Activated CD4-positive, CD25-positive, alpha-beta regulatory T cell (primary cell): ENCODE results near the gene SNX30.

ENCODE experiments used
- DNase-seq, 4 experiments: peaks; one replicate each; lab custom pipeline; 2025; lab: John Stamatoyannopoulos, UW

The SNX30 gene

GRCh38 chr9:112822618-112823017 lies 72.1 kb downstream of the SNX30 start:
- no peak for DNase-seq

DNA sequence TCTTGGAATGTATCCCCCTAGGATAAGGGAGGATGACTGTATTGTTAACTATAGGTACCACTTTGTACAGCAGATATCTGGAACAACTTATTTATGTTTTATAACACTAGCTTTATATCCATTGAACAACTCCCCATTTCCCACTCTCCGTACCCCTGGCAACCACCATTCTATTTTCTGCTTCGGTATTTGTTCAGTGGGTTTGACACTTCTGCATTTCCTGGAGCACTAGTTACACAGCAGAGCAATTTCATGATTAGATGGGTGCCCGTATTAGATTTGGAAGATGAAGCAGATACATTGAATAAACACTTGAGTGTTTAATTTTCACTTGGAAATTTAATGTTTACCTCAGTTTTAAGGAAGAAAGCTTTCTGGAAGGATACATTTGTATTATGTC lies 72.7 kb downstream of the SNX30 start:
- no peak for DNase-seq

DNA sequence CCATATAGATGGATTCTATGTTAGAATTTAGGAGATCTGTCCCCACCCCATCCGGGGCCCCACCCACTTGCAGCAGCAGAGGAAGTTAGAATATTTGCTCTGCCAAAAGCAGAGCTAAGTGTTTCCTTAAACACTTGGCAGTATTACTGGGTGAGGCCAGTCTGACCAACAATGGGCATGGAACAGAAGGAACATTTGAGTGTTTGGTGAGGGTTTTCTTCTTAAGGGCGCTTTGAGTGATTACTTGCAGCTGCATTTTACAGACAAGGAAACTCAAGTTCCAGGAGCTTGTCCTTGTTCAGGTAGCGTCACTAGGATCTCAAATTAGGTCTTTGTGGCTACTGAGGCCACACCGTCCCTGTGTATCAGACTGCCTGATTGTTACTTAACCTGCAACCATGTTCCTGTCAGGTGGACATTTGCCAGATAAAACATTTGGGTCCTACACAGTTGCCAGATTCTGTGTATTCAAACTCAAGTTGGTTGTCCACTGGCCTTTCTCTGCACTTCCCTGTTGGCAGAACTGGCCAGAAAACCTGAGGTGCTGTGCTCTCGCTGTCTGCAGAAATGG lies 80.8 kb downstream of the SNX30 start:
- no peak for DNase-seq

DNA sequence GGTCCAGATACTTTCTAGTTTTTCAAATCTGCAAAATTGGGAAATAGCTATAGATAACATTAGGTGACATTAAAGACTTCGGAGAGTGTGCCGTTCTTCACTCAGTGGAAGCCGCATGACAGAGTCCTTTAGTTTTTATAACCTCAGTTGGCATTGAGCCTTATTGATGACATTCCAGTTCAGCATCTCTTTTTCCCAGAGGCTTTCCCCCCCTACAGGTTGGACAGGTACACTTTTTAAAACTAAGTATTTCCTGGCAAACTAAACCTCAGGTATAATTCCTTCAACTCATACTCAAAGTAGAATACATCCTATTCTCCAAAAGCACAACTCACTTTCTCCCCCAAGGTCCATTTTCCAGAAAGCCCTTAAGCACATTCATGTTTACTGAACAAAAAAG lies 81.4 kb downstream of the SNX30 start:
- DNase-seq = no peak

DNA sequence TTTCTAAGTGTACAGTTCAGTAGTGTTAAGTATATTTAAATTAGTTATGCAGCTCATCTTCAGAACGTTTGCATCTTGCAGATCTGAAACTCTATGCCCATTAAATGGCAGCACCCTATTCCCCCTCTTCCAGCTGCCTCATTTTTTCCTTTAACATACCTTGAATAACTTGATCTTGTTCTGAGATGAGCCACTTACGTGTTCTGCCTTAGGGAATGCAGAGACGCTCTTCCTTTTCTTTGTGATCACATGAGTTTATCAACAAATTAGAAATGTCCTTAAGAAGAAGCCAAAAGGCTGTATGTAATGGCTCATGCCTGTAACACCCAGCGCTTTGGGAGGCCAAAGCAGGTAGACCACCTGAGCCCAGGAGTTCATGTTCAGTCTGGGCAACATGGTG lies 82.5 kb downstream of the SNX30 start:
- no peak for DNase-seq

GRCh38 chr9:112836394-112836793 lies 85.8 kb downstream of the SNX30 start:
- no peak for DNase-seq

DNA sequence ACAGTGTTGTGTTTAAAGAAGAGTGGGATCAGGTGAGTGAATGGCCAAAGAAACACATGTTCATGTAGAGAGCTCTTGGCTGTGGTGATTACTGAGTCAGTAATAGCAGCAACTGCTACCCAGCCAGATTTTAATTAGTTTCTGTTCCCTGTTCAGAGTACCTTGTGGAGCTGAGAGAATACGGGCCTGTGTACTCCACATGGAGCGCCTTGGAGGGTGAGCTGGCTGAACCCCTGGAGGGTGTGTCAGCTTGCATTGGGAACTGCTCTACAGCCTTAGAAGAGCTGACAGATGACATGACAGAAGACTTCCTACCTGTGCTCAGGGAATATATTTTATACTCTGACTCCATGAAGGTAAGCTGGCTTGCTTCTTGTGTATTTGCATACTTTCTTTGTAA lies 87.8 kb downstream of the SNX30 start:
- no peak for DNase-seq

DNA sequence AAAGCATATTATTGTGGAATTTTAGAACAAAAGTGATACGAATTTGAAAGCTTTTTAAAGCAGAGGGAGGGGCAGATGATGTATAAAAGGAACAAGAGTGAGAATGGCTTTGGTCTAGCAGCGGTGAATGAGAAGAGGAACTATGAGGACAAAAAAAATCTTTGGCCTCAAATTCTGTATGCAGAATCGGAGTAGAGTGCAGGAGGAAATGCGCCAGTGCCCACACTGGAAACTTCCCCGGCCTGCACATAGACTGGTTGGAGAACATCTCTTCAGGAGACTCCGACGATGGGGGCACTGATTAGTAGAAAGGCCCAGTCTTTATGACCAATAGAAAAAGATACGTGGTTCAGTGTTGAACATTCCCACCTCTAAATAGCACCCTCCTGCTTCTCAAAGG lies 88.8 kb downstream of the SNX30 start:
- no peak for DNase-seq

DNA sequence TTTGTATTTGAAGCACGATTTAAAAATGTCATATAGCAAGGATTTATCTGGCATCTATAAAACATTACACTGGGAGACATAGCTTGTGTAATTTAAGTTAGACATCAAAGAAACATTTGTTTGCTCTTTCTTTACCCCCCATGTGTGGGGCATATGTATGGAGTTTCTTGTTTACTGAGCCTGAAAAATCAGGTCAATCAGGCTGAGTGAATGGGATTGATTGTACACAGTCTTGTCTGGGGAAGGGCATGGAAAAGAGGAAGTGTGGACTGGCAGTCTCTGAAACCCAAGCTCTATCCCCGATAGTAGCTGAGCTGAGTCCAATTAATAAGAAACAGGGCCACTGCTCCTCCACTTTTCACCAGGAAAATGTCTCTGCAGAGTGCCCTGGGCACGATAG lies 90.7 kb downstream of the SNX30 start:
- DNase-seq = no peak

- DNase-seq = no peak
Measured at GRCh38 chr9:112842555-112842954, 92.0 kb downstream of the SNX30 start.

GRCh38 chr9:112844771-112845542 lies 94.4 kb downstream of the SNX30 start:
- DNase-seq = peak; percentile 38 to 64 (median 48)

DNA sequence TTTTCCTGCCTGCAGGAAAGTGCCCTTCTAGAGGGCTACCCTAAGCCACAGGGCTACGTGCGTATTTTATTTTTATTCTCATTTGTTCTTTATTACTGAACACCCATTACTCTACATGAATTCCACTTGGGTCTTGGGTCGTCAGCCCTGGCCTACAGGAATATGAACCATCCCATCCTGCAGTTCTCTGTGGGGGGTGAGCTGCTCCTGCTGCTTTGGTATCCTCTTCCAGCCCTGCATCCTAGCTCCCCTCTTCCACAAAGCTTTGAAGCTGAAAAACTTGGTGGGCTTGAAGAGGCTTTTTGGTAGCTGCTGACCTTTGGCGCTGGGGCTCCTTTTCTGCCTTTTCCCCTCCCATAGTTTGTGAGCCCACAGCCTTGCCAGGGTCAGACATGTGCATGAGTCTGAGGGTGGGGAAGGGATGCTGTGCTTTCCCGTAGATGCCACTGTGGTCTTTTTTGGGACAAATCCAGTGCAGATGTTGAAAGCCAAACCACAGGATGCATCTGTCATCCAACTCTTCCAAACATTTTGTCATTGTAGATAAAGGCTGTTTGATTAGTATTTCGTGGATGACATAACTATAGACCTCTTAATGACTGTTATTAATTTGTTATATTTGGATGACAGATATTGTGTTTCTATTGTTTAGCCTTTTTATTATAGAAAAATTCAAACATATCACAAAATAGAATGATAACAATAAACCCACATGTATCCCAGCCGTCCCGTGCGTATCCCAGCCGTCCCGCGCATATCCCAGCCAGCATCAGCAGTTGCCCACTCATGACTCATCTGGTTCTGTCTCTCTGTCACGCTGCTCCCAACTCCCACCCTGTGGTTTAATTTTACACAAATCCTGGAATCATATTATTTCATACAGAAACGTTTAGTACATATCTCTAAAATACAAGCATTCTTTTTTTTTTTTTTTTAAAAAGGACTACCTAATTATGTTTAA lies 96.2 kb downstream of the SNX30 start:
- DNase-seq = no peak

DNA sequence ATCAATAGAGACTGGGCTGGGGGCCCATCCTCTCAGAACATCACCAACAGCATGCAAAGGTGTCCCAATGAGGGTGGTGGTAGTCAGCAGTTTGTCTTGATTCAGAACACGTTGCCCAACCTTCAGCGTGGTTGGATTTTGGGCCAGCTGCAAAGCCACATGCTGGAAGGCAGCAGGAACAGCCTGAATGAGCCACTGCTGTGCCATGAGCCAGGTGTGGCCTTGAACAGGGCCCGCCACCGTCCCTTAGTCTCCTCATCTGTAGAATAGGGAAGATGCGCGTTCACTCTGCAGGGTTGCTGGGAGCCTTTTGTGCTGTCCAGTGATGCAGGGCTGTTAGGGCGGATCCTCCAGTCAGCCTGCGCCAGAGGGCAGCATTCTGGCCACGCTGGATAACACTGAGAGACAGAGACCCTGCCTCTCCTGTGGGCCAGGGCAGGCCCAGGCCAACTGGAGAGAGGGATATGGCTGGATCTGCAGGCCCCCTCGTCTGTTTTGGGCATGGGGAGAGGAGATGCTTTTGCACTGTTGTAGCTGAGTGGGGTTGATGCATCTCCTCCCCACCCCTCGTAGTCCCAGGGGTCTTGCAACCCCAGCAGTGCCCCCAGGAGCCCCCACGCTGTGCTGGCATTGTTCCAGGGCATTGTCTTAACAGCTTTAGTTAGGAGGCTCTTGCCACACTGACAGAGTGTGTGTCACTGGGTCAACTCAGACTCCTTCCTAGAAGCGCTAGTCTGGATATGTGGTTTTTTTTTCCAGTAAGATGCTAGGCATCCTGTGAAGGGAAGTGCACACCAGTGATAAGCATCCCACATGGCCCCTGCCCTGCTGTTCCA lies 98.0 kb downstream of the SNX30 start:
- DNase-seq = no peak

- no peak for DNase-seq
Measured at GRCh38 chr9:112849363-112849922, 98.9 kb downstream of the SNX30 start.

- DNase-seq = no peak
Measured at GRCh38 chr9:112850840-112851239, 100.3 kb downstream of the SNX30 start.

DNA sequence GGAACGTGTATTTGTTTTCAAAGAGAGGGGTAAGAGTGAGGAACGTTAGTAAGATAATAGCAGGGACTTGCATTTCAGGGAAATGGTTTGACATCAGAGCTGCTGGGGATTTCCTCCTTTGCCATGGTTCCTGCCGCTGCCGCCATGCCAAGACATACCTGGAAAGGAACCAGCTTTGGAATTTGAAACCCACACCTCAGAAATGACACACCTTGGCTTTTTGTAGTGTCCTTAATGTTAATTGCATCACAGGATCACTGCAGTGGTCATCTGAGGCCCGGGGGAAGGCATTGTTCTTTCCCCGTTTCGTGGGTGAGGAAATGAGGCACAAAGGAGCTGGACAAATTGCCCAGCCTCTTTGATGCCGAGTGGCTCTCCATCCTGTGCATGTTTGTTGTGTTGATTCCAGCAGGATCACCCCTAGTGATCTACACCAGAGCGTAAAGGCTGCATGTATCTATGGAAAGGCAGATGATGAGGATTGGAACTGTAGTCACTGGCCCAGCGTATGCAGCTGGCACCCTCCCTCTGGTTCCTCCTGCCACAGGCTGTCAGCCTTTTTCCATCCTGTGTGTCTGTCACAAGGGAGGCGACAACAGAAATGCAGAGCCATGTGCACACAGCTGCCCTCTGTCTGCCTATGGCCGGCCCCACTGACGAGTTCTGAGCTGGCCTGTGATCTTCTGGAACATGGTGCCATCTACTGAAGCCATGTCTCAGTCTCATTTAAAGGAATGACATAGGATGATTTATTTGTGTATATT lies 102.4 kb downstream of the SNX30 start:
- DNase-seq = no peak

DNA sequence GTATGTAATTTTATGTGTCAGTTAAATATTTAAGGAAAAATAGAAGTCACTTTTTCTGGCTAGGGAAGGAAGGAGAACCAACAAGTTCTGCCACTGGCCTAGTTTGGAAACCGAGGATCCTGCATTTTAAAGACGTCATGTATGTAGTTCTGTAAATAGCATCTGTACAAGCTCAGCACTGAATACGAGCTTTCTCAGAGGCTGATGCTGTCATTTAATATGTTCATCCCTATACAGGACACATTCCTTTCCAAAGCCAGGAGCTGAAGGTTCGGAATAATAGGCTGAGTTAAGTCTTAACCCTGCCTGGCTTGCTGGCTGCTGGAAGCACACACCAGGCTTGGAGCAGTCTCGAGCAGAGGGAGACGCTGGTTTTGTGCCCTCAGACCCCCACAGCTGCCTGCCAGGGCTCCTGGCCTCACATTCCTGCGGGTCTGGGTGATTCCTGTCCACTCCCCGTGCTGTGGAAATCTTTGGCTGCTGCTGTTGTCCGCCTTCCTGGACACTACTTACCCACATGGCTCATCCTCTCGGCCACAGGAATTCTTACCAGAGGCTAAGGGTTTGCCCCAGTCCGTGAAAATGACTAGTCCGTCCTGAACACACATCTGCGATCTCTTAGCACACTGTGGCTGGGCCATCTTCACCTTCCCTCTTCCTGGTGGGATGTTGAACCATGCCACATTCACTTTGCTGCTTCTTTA lies 103.5 kb downstream of the SNX30 start:
- no peak for DNase-seq

GRCh38 chr9:112854657-112855056 lies 104.1 kb downstream of the SNX30 start:
- DNase-seq = no peak

DNA sequence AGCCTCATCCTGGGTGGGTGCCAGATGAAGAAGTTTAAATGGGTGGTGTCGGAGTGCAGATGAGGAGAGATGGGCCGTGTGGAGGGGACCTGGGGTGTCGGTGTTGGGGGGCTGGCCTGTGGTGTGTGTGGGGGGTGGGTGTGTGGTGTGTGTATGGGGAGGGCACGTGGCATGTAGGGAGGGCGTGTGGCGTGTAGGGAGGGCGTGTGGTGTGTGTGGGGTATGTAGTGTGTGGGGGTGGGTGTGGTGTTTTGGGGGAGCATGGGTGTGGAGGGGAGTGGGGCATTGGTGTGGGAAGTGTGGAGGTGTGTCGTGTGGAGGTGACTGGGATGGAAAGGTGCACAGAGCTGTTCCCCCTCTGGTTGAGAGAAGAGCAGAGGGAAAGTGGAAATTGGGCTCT lies 105.6 kb downstream of the SNX30 start:
- no peak for DNase-seq

GRCh38 chr9:112856843-112857242 lies 106.3 kb downstream of the SNX30 start:
- DNase-seq = no peak
